Suprapubic skin (tissue), 4 donors: ENCODE measurements around the gene CRYBG3. TPM values are rescaled to one million over a fixed set of nuclear protein-coding genes. Genes with fewer than 3 reads are reported as not detected.

Source experiments
- DNase-seq, 2 donors: peaks; one replicate each; pipeline ENCODE4 v3.0.0-alpha.2; 2019; ENCODE audit warnings: low spot score in 2 of 2
- H3K27ac ChIP-seq: fragments of 200-600 bp; sonication (generic); one replicate; pipeline ENCODE4 v1.5.1; 2019
- H3K27me3 ChIP-seq: fragments of 200-600 bp; sonication (generic); one replicate; pipeline ENCODE4 v1.5.1; 2019
- H3K36me3 ChIP-seq: fragments of 200-600 bp; sonication (generic); one replicate; pipeline ENCODE4 v1.5.1; 2019
- H3K4me1 ChIP-seq: fragments of 200-600 bp; sonication (generic); one replicate; pipeline ENCODE4 v1.5.1; 2019
- H3K4me3 ChIP-seq: fragments of 200-600 bp; sonication (generic); one replicate; pipeline ENCODE4 v1.5.1; 2019; ENCODE audit warnings: mild to moderate bottlenecking
- H3K9me3 ChIP-seq: fragments of 200-600 bp; sonication (generic); one replicate; pipeline ENCODE4 v1.5.1; 2019
- CTCF ChIP-seq, 2 donors: fragments of 200-600 bp in 1 of 2; fragments of 450-650 bp in 1 of 2; sonication (generic) in 1 of 2; IDR thresholded peaks; one replicate each; pipeline ENCODE4 v1.5.1; 2016 to 2019; ENCODE audit warnings: antibody characterized with exemption in 2 of 2, mild to moderate bottlenecking in 1 of 2, moderate library complexity in 1 of 2
- EP300 ChIP-seq: sonication (generic); formaldehyde crosslinking; IDR thresholded peaks from one replicate; pipeline ENCODE4 v1.6.1; 2017; ENCODE audit warnings: antibody characterized with exemption
- POLR2A ChIP-seq, 2 donors: fragments of 450-650 bp; IDR thresholded peaks; one replicate each; pipeline ENCODE4 v1.6.1; 2017; ENCODE audit warnings: antibody characterized with exemption in 2 of 2, mild to moderate bottlenecking in 2 of 2, moderate library complexity in 2 of 2
- POLR2AphosphoS5 ChIP-seq, 3 donors: sonication (generic); formaldehyde crosslinking; IDR thresholded peaks; one replicate each; pipeline ENCODE4 v1.6.1; 2017; ENCODE audit warnings: antibody characterized with exemption in 3 of 3
- WGBS: methylation state at CpG from one replicate; pipeline ENCODE4 v1.1.5; 2018; 5-methylcytosine and 5-hydroxymethylcytosine counted together
- total RNA-seq, 4 donors: library from RNA; depleted of rRNA; stranded (reverse); fragments of >200 nt; gene quantifications; one replicate each; pipeline ENCODE4 v1.1.0, GENCODE V29; 2016

Gene CRYBG3
- total RNA-seq, 4 donors from 2014 or later, result 28.8 to 49.6 (median 33.3) TPM

GRCh38 chr3:97971679-97972567 lies 150.1 kb downstream of the CRYBG3 start, which contains the start of gene RIOX2:
Gene RIOX2, minus strand, starts transcription at chr3:97972431. Its CDS starts 4,838 bp downstream, at chr3:97967593.
- WGBS, result 1% methylated on average over 78 of the region's 82 CpGs
- no peak for TF ChIP-seq EP300
- no peak for TF ChIP-seq CTCF (IDR thresholded peaks at IDR 0.05)
- TF ChIP-seq POLR2A (IDR thresholded peaks at IDR 0.05), result peak in 1 of 2 donors; percentile 32
- TF ChIP-seq POLR2AphosphoS5 (IDR thresholded peaks at IDR 0.05), result peak in 1 of 3 donors; percentile 59
- peak; percentile 80 to 85 for DNase-seq
- H3K4me3 ChIP-seq, result peak within 1 kb of the TSS; percentile 80
- H3K36me3 ChIP-seq, result no peaks in the 10 kb centered on the region
- H3K27ac ChIP-seq, result peak within 1 kb of the TSS; percentile 88
- H3K27me3 ChIP-seq, result no peaks in the 10 kb centered on the region
- peaks cover 28% of the 10 kb centered on the region for H3K4me1 ChIP-seq
- no peaks in the 10 kb centered on the region for H3K9me3 ChIP-seq

GRCh38 chr3:97972976-97973375 lies 151.2 kb downstream of the CRYBG3 start:
- no peaks in the 10 kb centered on the region for H3K27me3 ChIP-seq
- peak overlapping the region; percentile 80 for H3K4me3 ChIP-seq
- H3K36me3 ChIP-seq, result no peaks in the 10 kb centered on the region
- DNase-seq, result no peak
- H3K9me3 ChIP-seq, result no peaks in the 10 kb centered on the region
- no peak for TF ChIP-seq CTCF (IDR thresholded peaks at IDR 0.05)
- TF ChIP-seq EP300, result no peak
- no peak for TF ChIP-seq POLR2AphosphoS5 (IDR thresholded peaks at IDR 0.05)
- no peak for TF ChIP-seq POLR2A (IDR thresholded peaks at IDR 0.05)
- 97% methylated on average over 9 of the region's 9 CpGs for WGBS
- H3K4me1 ChIP-seq, result peaks cover 28% of the 10 kb centered on the region
- H3K27ac ChIP-seq, result no peak overlapping the region

- Histone ChIP-seq H3K27ac (no peak overlapping the region), H3K4me1 (peaks cover 23% of the 10 kb centered on the region), H3K9me3 (no peaks in the 10 kb centered on the region), H3K36me3 (no peaks in the 10 kb centered on the region), H3K4me3 (no peak overlapping the region), H3K27me3 (no peaks in the 10 kb centered on the region)
- DNase-seq, result no peak
- WGBS, result 72% methylated on average over 3 of the region's 3 CpGs
- TF ChIP-seq EP300 (no peak), POLR2AphosphoS5 (IDR thresholded peaks at IDR 0.05) (no peak), CTCF (IDR thresholded peaks at IDR 0.05) (no peak), POLR2A (IDR thresholded peaks at IDR 0.05) (no peak)
Measured at GRCh38 chr3:97974996-97975395, 153.2 kb downstream of the CRYBG3 start.

GRCh38 chr3:97975466-97975865 lies 153.7 kb downstream of the CRYBG3 start:
- no peak for TF ChIP-seq EP300
- TF ChIP-seq POLR2AphosphoS5 (IDR thresholded peaks at IDR 0.05), result no peak
- TF ChIP-seq CTCF (IDR thresholded peaks at IDR 0.05), result no peak
- TF ChIP-seq POLR2A (IDR thresholded peaks at IDR 0.05), result no peak
- H3K27ac ChIP-seq, result no peak overlapping the region
- DNase-seq, result no peak
- WGBS, result 85% methylated on average over 1 of the region's 1 CpG
- H3K27me3 ChIP-seq, result no peaks in the 10 kb centered on the region
- peaks cover 19% of the 10 kb centered on the region for H3K4me1 ChIP-seq
- no peak overlapping the region for H3K4me3 ChIP-seq
- H3K36me3 ChIP-seq, result no peaks in the 10 kb centered on the region
- no peaks in the 10 kb centered on the region for H3K9me3 ChIP-seq

GRCh38 chr3:97979610-97980009 lies 157.8 kb downstream of the CRYBG3 start:
- WGBS, result 86% methylated on average over 2 of the region's 3 CpGs
- no peaks in the 10 kb centered on the region for H3K27me3 ChIP-seq
- no peaks in the 10 kb centered on the region for H3K36me3 ChIP-seq
- H3K27ac ChIP-seq, result no peak overlapping the region
- TF ChIP-seq POLR2A (IDR thresholded peaks at IDR 0.05), result no peak
- TF ChIP-seq CTCF (IDR thresholded peaks at IDR 0.05), result no peak
- no peak for DNase-seq
- H3K4me1 ChIP-seq, result no peaks in the 10 kb centered on the region
- H3K4me3 ChIP-seq, result no peak overlapping the region
- no peaks in the 10 kb centered on the region for H3K9me3 ChIP-seq
